HL-60 (cell line): Measurements from ENCODE around the gene RASA2.

ENCODE experiments used
- GABPA ChIP-seq: IDR thresholded peaks from 2 replicates; pipeline ENCODE4 v1.6.1; 2012; ENCODE audit warnings: low read depth
- SPI1 ChIP-seq: IDR thresholded peaks from 2 replicates; pipeline ENCODE4 v1.6.1; 2012; ENCODE audit warnings: low read depth, mild to moderate bottlenecking, borderline replicate concordance
- TF ChIP-seq, protein P1 (sequence below): IDR thresholded peaks from one replicate; pipeline ENCODE4 v1.5.1; 2011; ENCODE audit warnings: low read length, control low read depth, inconsistent platforms; ENCODE audit not compliant: insufficient read depth

DNA sequence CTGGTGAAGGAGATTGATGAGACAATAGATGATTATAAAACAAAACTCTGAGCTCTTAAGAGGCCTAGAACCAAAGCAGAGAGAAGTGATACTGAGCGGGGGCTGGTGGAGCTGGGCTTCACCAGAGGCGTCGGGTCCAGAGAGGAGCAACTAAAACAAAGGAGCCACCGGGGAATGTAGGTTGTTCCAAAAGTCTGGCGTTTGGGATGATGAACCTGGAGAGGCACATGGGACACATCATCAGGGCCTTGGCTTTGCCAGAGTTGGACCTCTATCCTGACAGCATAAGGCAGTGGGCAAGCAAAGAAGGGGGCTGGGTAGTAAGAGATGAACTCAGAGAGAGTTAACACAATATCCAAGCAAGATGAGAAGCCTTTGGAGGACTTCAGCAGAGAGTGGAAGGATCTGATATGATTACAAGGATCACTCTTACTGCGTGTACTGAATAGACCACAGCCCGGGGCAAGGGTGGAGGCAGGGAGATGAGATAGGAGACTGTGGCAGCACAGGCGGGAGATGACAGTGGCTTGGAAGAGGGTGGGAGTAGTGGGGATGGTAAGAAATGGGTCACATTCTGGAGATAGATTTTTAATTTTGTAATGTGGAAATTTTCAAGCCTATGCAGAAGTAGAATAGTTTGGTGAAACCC lies 36.0 kb upstream of the RASA2 start:
- TF ChIP-seq, protein P1, sequence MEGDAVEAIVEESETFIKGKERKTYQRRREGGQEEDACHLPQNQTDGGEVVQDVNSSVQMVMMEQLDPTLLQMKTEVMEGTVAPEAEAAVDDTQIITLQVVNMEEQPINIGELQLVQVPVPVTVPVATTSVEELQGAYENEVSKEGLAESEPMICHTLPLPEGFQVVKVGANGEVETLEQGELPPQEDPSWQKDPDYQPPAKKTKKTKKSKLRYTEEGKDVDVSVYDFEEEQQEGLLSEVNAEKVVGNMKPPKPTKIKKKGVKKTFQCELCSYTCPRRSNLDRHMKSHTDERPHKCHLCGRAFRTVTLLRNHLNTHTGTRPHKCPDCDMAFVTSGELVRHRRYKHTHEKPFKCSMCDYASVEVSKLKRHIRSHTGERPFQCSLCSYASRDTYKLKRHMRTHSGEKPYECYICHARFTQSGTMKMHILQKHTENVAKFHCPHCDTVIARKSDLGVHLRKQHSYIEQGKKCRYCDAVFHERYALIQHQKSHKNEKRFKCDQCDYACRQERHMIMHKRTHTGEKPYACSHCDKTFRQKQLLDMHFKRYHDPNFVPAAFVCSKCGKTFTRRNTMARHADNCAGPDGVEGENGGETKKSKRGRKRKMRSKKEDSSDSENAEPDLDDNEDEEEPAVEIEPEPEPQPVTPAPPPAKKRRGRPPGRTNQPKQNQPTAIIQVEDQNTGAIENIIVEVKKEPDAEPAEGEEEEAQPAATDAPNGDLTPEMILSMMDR = no peak
- TF ChIP-seq SPI1 = no peak
- no peak for TF ChIP-seq GABPA
